Erythroblast (primary cell): ENCODE measurements around the gene ZNF774.

Experiments used
- GATA1 ChIP-seq: IDR thresholded peaks from 2 replicates; pipeline ENCODE4 v1.6.1; 2011; ENCODE audit warnings: low read depth, mild to moderate bottlenecking, control low read depth, low read length, moderate library complexity
- POLR2A ChIP-seq: IDR thresholded peaks from 2 replicates; pipeline ENCODE4 v1.6.1; 2011; ENCODE audit warnings: mild to moderate bottlenecking, low read length

DNA sequence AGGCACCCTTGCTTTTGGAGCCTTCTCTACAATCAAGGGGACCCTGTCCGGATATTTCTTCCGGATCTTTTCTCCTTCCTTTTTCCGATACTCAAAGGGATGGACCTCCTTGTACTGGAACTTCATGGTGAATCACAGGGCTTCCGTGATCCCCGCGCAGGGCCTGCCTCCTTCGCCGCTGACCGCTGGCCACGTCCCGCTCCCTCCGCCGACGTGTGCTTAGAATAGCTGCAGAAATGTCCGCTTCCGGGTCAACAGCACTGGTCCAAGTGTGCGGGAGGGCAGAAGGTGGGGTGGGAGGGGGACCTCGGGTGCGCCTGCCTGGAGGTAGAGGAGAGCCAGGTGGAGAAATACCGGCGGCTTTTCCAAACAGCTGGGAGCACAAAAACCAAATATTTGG lies 3.0 kb upstream of the ZNF774 start:
- TF ChIP-seq POLR2A (no peak), GATA1 (no peak)
